ENCODE results near the gene EBLN1. TPM values are rescaled to one million over a fixed set of nuclear protein-coding genes. Genes with fewer than 3 reads are reported as not detected.
A peak's percentile ranks its signal among the peaks of the same experiment; 100 is the strongest.

Gene EBLN1
- total and polyA plus RNA-seq, 9 of the 15 experiments (the other 6 are each of a cell fraction or from before 2014, with no cell fraction given) = 0.06 to 3.1 (median 0.80) TPM

DNA sequence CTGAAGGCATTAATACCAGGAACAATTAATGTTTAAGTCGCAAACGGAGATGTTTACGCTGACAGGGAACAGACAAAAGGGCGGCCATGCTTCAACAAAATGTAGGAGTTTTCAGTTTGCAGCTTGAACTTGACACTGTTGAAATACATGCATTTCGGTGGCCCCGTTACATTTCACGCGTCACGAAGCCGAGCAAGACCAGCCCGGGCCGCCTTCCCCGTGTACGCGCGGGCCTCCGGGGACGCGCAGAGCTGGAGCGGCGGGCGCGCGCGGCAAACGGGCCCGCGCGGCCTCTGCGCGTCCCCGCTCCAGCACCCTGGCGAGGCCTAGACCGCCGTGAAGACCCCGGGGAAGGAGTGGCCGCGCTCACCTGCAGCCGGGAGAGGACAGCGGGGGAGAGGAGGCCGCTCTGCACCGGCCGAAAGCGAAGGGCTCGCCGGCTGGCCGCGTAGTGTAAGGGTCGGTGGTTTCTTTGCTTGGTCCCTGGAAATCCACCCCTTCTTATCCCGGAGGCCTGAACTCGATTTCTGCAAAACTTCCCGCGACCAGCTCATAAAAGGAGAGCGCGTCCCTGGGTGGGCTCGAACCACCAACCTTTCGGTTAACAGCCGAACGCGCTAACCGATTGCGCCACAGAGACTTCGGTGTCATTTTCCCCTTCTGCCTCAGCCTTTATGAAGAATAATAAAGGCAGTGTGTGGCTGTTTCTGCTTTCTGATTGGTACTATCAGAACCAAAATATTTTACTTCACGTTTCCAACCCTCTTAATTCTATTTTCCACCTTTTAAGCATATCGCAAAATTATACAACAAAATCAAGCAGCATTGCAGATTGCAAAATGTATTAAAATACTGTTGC lies 11.4 kb upstream of the EBLN1 start (continued):
- no peak for TF ChIP-seq ZNF124 (CRISPR knock-in tag; IDR thresholded peaks at IDR 0.05)
- TF ChIP-seq CEBPG (CRISPR knock-in tag; IDR thresholded peaks at IDR 0.05) = peak; percentile 94
- peak; percentile 84 to 97 for TF ChIP-seq CEBPG (tag; conservative IDR thresholded peaks at IDR 0.05 in 1 of 2, IDR thresholded peaks at IDR 0.05 in 1 of 2)
- TF ChIP-seq PTRF (tag; IDR thresholded peaks at IDR 0.05) = no peak
- peak; percentile 34; the same call in 1 of the 2 replicates for TF ChIP-seq NCOR1 (IDR thresholded peaks at IDR 0.05)
- TF ChIP-seq ZNF586 (CRISPR knock-in tag; conservative IDR thresholded peaks at IDR 0.05) = no peak
- TF ChIP-seq, protein P1, sequence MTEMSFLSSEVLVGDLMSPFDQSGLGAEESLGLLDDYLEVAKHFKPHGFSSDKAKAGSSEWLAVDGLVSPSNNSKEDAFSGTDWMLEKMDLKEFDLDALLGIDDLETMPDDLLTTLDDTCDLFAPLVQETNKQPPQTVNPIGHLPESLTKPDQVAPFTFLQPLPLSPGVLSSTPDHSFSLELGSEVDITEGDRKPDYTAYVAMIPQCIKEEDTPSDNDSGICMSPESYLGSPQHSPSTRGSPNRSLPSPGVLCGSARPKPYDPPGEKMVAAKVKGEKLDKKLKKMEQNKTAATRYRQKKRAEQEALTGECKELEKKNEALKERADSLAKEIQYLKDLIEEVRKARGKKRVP (CRISPR knock-in tag; IDR thresholded peaks at IDR 0.05) = peak; percentile 32; the same call in 1 of the 2 replicates
- no peak for TF ChIP-seq MCM2 (IDR thresholded peaks at IDR 0.05; ENCODE audit: low read depth)
- TF ChIP-seq, protein P2, sequence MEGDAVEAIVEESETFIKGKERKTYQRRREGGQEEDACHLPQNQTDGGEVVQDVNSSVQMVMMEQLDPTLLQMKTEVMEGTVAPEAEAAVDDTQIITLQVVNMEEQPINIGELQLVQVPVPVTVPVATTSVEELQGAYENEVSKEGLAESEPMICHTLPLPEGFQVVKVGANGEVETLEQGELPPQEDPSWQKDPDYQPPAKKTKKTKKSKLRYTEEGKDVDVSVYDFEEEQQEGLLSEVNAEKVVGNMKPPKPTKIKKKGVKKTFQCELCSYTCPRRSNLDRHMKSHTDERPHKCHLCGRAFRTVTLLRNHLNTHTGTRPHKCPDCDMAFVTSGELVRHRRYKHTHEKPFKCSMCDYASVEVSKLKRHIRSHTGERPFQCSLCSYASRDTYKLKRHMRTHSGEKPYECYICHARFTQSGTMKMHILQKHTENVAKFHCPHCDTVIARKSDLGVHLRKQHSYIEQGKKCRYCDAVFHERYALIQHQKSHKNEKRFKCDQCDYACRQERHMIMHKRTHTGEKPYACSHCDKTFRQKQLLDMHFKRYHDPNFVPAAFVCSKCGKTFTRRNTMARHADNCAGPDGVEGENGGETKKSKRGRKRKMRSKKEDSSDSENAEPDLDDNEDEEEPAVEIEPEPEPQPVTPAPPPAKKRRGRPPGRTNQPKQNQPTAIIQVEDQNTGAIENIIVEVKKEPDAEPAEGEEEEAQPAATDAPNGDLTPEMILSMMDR (IDR thresholded peaks at IDR 0.05 in 2 of 3, conservative IDR thresholded peaks at IDR 0.05 in 1 of 3; ENCODE audit: insufficient read depth in 2 of 3, low read depth in 1 of 3, low read length in 3 of 3) = peak in 1 of 3 experiments; percentile 8; a peak in 2 of 6 replicates
- no peak for TF ChIP-seq TAF9B (IDR thresholded peaks at IDR 0.05; ENCODE audit: partially characterized antibody)
- TF ChIP-seq ERF (CRISPR knock-in tag; IDR thresholded peaks at IDR 0.05) = peak; percentile 90
- TF ChIP-seq, protein P3, sequence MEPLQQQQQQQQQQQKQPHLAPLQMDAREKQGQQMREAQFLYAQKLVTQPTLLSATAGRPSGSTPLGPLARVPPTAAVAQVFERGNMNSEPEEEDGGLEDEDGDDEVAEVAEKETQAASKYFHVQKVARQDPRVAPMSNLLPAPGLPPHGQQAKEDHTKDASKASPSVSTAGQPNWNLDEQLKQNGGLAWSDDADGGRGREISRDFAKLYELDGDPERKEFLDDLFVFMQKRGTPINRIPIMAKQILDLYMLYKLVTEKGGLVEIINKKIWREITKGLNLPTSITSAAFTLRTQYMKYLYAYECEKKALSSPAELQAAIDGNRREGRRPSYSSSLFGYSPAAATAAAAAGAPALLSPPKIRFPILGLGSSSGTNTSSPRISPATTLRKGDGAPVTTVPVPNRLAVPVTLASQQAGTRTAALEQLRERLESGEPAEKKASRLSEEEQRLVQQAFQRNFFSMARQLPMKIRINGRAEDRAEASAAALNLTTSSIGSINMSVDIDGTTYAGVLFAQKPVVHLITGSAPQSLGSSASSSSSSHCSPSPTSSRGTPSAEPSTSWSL (CRISPR knock-in tag; IDR thresholded peaks at IDR 0.05; ENCODE audit: borderline replicate concordance) = no peak
- TF ChIP-seq RNF2 (IDR thresholded peaks at IDR 0.05) = no peak; the same call in none of the 2 replicates
- TF ChIP-seq SREBF1 (IDR thresholded peaks at IDR 0.05; ENCODE audit: borderline replicate concordance, low read depth, low read length) = peak; percentile 76; the same call in 1 of the 2 replicates
- TF ChIP-seq HNRNPUL1 (IDR thresholded peaks at IDR 0.05; ENCODE audit: low read length) = no peak
- 0 out of 2 replicates have a peak, but pooled peaks have one; percentile 13 for TF ChIP-seq LEF1 (IDR thresholded peaks at IDR 0.05)
- TF ChIP-seq, protein P4, sequence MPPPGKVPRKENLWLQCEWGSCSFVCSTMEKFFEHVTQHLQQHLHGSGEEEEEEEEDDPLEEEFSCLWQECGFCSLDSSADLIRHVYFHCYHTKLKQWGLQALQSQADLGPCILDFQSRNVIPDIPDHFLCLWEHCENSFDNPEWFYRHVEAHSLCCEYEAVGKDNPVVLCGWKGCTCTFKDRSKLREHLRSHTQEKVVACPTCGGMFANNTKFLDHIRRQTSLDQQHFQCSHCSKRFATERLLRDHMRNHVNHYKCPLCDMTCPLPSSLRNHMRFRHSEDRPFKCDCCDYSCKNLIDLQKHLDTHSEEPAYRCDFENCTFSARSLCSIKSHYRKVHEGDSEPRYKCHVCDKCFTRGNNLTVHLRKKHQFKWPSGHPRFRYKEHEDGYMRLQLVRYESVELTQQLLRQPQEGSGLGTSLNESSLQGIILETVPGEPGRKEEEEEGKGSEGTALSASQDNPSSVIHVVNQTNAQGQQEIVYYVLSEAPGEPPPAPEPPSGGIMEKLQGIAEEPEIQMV (tag; conservative IDR thresholded peaks at IDR 0.05; ENCODE audit: low read depth) = no peak
- TF ChIP-seq GATAD2A (IDR thresholded peaks at IDR 0.05) = no peak
- TF ChIP-seq, protein P5, sequence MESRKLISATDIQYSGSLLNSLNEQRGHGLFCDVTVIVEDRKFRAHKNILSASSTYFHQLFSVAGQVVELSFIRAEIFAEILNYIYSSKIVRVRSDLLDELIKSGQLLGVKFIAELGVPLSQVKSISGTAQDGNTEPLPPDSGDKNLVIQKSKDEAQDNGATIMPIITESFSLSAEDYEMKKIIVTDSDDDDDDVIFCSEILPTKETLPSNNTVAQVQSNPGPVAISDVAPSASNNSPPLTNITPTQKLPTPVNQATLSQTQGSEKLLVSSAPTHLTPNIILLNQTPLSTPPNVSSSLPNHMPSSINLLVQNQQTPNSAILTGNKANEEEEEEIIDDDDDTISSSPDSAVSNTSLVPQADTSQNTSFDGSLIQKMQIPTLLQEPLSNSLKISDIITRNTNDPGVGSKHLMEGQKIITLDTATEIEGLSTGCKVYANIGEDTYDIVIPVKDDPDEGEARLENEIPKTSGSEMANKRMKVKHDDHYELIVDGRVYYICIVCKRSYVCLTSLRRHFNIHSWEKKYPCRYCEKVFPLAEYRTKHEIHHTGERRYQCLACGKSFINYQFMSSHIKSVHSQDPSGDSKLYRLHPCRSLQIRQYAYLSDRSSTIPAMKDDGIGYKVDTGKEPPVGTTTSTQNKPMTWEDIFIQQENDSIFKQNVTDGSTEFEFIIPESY (CRISPR knock-in tag; IDR thresholded peaks at IDR 0.05) = peak; percentile 55

Measured in K562 (cell line).